ENCODE measurements around the gene NPFFR1.
"Not testable (repeated sequence)": the region's sequence is repeated elsewhere in the genome, so short reads cannot be mapped to it uniquely, and the experiment has no call there.

DNA sequence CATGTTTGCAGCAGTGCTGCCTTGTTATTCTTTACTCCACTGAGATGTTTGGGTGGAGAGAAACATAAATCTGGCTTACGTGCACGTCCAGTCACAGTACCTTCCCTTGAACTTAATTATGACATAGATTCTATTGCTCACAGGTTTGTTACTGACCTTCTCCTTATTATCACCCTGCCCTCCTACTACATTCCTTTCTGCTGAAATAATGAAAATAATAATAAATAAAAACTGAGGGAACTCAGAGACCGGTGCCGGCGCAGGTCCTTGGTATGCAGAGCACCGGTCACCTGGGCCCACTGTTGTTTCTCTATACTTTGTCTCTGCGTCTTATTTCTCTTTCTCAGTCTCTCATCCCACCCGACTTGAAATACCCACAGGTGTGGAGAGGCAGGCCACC lies 26.0 kb downstream of the NPFFR1 start:
- TF ChIP-seq, protein P1, sequence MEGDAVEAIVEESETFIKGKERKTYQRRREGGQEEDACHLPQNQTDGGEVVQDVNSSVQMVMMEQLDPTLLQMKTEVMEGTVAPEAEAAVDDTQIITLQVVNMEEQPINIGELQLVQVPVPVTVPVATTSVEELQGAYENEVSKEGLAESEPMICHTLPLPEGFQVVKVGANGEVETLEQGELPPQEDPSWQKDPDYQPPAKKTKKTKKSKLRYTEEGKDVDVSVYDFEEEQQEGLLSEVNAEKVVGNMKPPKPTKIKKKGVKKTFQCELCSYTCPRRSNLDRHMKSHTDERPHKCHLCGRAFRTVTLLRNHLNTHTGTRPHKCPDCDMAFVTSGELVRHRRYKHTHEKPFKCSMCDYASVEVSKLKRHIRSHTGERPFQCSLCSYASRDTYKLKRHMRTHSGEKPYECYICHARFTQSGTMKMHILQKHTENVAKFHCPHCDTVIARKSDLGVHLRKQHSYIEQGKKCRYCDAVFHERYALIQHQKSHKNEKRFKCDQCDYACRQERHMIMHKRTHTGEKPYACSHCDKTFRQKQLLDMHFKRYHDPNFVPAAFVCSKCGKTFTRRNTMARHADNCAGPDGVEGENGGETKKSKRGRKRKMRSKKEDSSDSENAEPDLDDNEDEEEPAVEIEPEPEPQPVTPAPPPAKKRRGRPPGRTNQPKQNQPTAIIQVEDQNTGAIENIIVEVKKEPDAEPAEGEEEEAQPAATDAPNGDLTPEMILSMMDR (IDR thresholded peaks at IDR 0.05; ENCODE audit: poor library complexity), result not testable (repeated sequence)
- not testable (repeated sequence) for TF ChIP-seq EZH2 (IDR thresholded peaks at IDR 0.05; ENCODE audit: borderline replicate concordance); EZH2phosphoT487 (IDR thresholded peaks at IDR 0.05; ENCODE audit: low read depth, severe bottlenecking, unreplicated experiment)
